Measurements from ENCODE around the gene PPP2R2B.

PPP2R2B gene

GRCh38 chr5:146751054-146751453 is 127.5 kb downstream of the PPP2R2B start:
- TF ChIP-seq TCF12 (IDR thresholded peaks at IDR 0.05; ENCODE audit: low read depth) (no peak), ZBTB7A (IDR thresholded peaks at IDR 0.05; ENCODE audit: low read depth) (no peak), TEAD4 (IDR thresholded peaks at IDR 0.05) (no peak), CREB1 (IDR thresholded peaks at IDR 0.05; ENCODE audit: low read depth) (no peak), TAF1 (IDR thresholded peaks at IDR 0.05; ENCODE audit: low read depth) (no peak), YY1 (IDR thresholded peaks at IDR 0.05; ENCODE audit: low read depth) (no peak), USF1 (IDR thresholded peaks at IDR 0.05) (no peak), CEBPB (IDR thresholded peaks at IDR 0.05) (no peak), MAX (IDR thresholded peaks at IDR 0.05) (no peak), EGR1 (IDR thresholded peaks at IDR 0.05) (no peak), NFIC (IDR thresholded peaks at IDR 0.05) (no peak), RAD21 (IDR thresholded peaks at IDR 0.05; ENCODE audit: low read depth) (no peak), EP300 (IDR thresholded peaks at IDR 0.05; ENCODE audit: borderline replicate concordance) (no peak), FOXM1 (IDR thresholded peaks at IDR 0.05; ENCODE audit: borderline replicate concordance, low read depth) (no peak), REST (IDR thresholded peaks at IDR 0.05; ENCODE audit: low read depth) (no peak)

GRCh38 chr5:146748533-146748932 is 130.0 kb downstream of the PPP2R2B start:
- no peak for TF ChIP-seq TEAD4 (IDR thresholded peaks at IDR 0.05)
- no peak for TF ChIP-seq EGR1 (IDR thresholded peaks at IDR 0.05)
- TF ChIP-seq ZBTB7A (IDR thresholded peaks at IDR 0.05; ENCODE audit: low read depth): no peak
- no peak for TF ChIP-seq USF1 (IDR thresholded peaks at IDR 0.05)
- no peak for TF ChIP-seq NFIC (IDR thresholded peaks at IDR 0.05)
- no peak for TF ChIP-seq TAF1 (IDR thresholded peaks at IDR 0.05; ENCODE audit: low read depth)
- TF ChIP-seq FOXM1 (IDR thresholded peaks at IDR 0.05; ENCODE audit: borderline replicate concordance, low read depth): no peak
- no peak for TF ChIP-seq EP300 (IDR thresholded peaks at IDR 0.05; ENCODE audit: borderline replicate concordance)
- no peak for TF ChIP-seq CEBPB (IDR thresholded peaks at IDR 0.05)
- TF ChIP-seq CREB1 (IDR thresholded peaks at IDR 0.05; ENCODE audit: low read depth): no peak
- TF ChIP-seq TCF12 (IDR thresholded peaks at IDR 0.05; ENCODE audit: low read depth): no peak
- no peak for TF ChIP-seq MAX (IDR thresholded peaks at IDR 0.05)
- TF ChIP-seq YY1 (IDR thresholded peaks at IDR 0.05; ENCODE audit: low read depth): no peak
- no peak for TF ChIP-seq REST (IDR thresholded peaks at IDR 0.05; ENCODE audit: low read depth)
- TF ChIP-seq RAD21 (IDR thresholded peaks at IDR 0.05; ENCODE audit: low read depth): no peak

- TF ChIP-seq FOXM1 (IDR thresholded peaks at IDR 0.05; ENCODE audit: borderline replicate concordance, low read depth) (no peak), CEBPB (IDR thresholded peaks at IDR 0.05) (no peak), TEAD4 (IDR thresholded peaks at IDR 0.05) (no peak), TCF12 (IDR thresholded peaks at IDR 0.05; ENCODE audit: low read depth) (no peak), RAD21 (IDR thresholded peaks at IDR 0.05; ENCODE audit: low read depth) (no peak), YY1 (IDR thresholded peaks at IDR 0.05; ENCODE audit: low read depth) (no peak), MAX (IDR thresholded peaks at IDR 0.05) (no peak), EGR1 (IDR thresholded peaks at IDR 0.05) (no peak), ZBTB7A (IDR thresholded peaks at IDR 0.05; ENCODE audit: low read depth) (no peak), EP300 (IDR thresholded peaks at IDR 0.05; ENCODE audit: borderline replicate concordance) (no peak), CREB1 (IDR thresholded peaks at IDR 0.05; ENCODE audit: low read depth) (no peak)
Observed at GRCh38 chr5:146745931-146746577, 132.5 kb downstream of the PPP2R2B start.

- no peak for TF ChIP-seq TEAD4 (IDR thresholded peaks at IDR 0.05)
- TF ChIP-seq EP300 (IDR thresholded peaks at IDR 0.05; ENCODE audit: borderline replicate concordance): no peak
- TF ChIP-seq REST (IDR thresholded peaks at IDR 0.05; ENCODE audit: low read depth): no peak
- no peak for TF ChIP-seq FOXM1 (IDR thresholded peaks at IDR 0.05; ENCODE audit: borderline replicate concordance, low read depth)
- TF ChIP-seq CREB1 (IDR thresholded peaks at IDR 0.05; ENCODE audit: low read depth): no peak
- no peak for TF ChIP-seq CEBPB (IDR thresholded peaks at IDR 0.05)
- TF ChIP-seq YY1 (IDR thresholded peaks at IDR 0.05; ENCODE audit: low read depth): no peak
- TF ChIP-seq USF1 (IDR thresholded peaks at IDR 0.05): no peak
- no peak for TF ChIP-seq TAF1 (IDR thresholded peaks at IDR 0.05; ENCODE audit: low read depth)
- no peak for TF ChIP-seq EGR1 (IDR thresholded peaks at IDR 0.05)
- no peak for TF ChIP-seq TCF12 (IDR thresholded peaks at IDR 0.05; ENCODE audit: low read depth)
- no peak for TF ChIP-seq RAD21 (IDR thresholded peaks at IDR 0.05; ENCODE audit: low read depth)
- no peak for TF ChIP-seq ZBTB7A (IDR thresholded peaks at IDR 0.05; ENCODE audit: low read depth)
- no peak for TF ChIP-seq MAX (IDR thresholded peaks at IDR 0.05)
Observed at GRCh38 chr5:146744068-146744745, 134.3 kb downstream of the PPP2R2B start.
